ENCODE results near the gene INTS1. TPM values are rescaled to one million over a fixed set of nuclear protein-coding genes. Genes with fewer than 3 reads are reported as not detected.

INTS1 gene
- total RNA-seq, 1 donor from 2014 or later = 89.5 TPM

- intact Hi-C loops (cut with micrococcal nuclease) = loop anchor here (1.0 to 2.0 kb wide), 3 partner anchors 46 to 111 kb away; partner anchors contain the start of gene PSMG3
- Mint-ChIP-seq H3K9me3 (no peaks in the 10 kb centered on the region), H3K36me3 (ENCODE audit: low read depth) (no peaks in the 10 kb centered on the region), H3K27ac (no peak within 1 kb of the TSS), H3K27me3 (peaks cover 2% of the 10 kb centered on the region), H3K4me1 (peaks cover 2% of the 10 kb centered on the region), H3K4me3 (peak within 1 kb of the TSS; percentile 78)
- no peak for DNase-seq
These were observed 45.3 kb downstream of the INTS1 start, which contains the start of gene MICALL2 for GRCh38 chr7:1458683-1459511. Gene MICALL2, minus strand, starts transcription at chr7:1459470. Its CDS starts 144 bp downstream, at chr7:1459326.

- Mint-ChIP-seq H3K27me3 (peaks cover 2% of the 10 kb centered on the region), H3K36me3 (ENCODE audit: low read depth) (no peaks in the 10 kb centered on the region), H3K4me1 (peaks cover 2% of the 10 kb centered on the region), H3K27ac (no peak overlapping the region), H3K4me3 (peak overlapping the region; percentile 58), H3K9me3 (no peaks in the 10 kb centered on the region)
- intact Hi-C loops (cut with micrococcal nuclease) = loop anchor here (2.0 kb wide), 1 partner anchor 75 kb away; no protein-coding TSS in a partner anchor
- DNase-seq = no peak
These were observed 46.1 kb downstream of the INTS1 start for GRCh38 chr7:1457949-1458682.

- no peak for DNase-seq
- H3K36me3 Mint-ChIP-seq (ENCODE audit: low read depth) = no peaks in the 10 kb centered on the region
- peaks cover 2% of the 10 kb centered on the region for H3K27me3 Mint-ChIP-seq
- no peaks in the 10 kb centered on the region for H3K9me3 Mint-ChIP-seq
- intact Hi-C loops (cut with micrococcal nuclease) = no loop called here
- no peak overlapping the region for H3K4me3 Mint-ChIP-seq
- H3K27ac Mint-ChIP-seq = no peak overlapping the region
- H3K4me1 Mint-ChIP-seq = peaks cover 2% of the 10 kb centered on the region
These were observed 46.9 kb downstream of the INTS1 start for GRCh38 chr7:1457059-1457948.

- peaks cover 2% of the 10 kb centered on the region for H3K27me3 Mint-ChIP-seq
- H3K27ac Mint-ChIP-seq = no peak overlapping the region
- no peaks in the 10 kb centered on the region for H3K36me3 Mint-ChIP-seq (ENCODE audit: low read depth)
- intact Hi-C loops (cut with micrococcal nuclease) = no loop called here
- no peak for DNase-seq
- H3K9me3 Mint-ChIP-seq = no peaks in the 10 kb centered on the region
- peaks cover 2% of the 10 kb centered on the region for H3K4me1 Mint-ChIP-seq
- H3K4me3 Mint-ChIP-seq = no peak overlapping the region
These were observed 48.2 kb downstream of the INTS1 start for GRCh38 chr7:1455955-1456354.

GRCh38 chr7:1455241-1455939, 48.8 kb downstream of the INTS1 start:
- no peak for DNase-seq
- Mint-ChIP-seq H3K9me3 (no peaks in the 10 kb centered on the region), H3K4me3 (no peak overlapping the region), H3K36me3 (ENCODE audit: low read depth) (no peaks in the 10 kb centered on the region), H3K27me3 (peaks cover 2% of the 10 kb centered on the region), H3K4me1 (peaks cover 2% of the 10 kb centered on the region), H3K27ac (no peak overlapping the region)
- intact Hi-C loops (cut with micrococcal nuclease) = no loop called here

GRCh38 chr7:1454542-1454941, 49.6 kb downstream of the INTS1 start:
- peaks cover 2% of the 10 kb centered on the region for H3K27me3 Mint-ChIP-seq
- H3K9me3 Mint-ChIP-seq = no peaks in the 10 kb centered on the region
- no peak for DNase-seq
- no peak overlapping the region for H3K27ac Mint-ChIP-seq
- peaks cover 2% of the 10 kb centered on the region for H3K4me1 Mint-ChIP-seq
- intact Hi-C loops (cut with micrococcal nuclease) = no loop called here
- H3K4me3 Mint-ChIP-seq = no peak overlapping the region
- H3K36me3 Mint-ChIP-seq (ENCODE audit: low read depth) = no peaks in the 10 kb centered on the region

- Mint-ChIP-seq H3K4me1 (no peaks in the 10 kb centered on the region), H3K4me3 (no peak overlapping the region), H3K27me3 (peaks cover 2% of the 10 kb centered on the region), H3K27ac (no peak overlapping the region), H3K36me3 (ENCODE audit: low read depth) (no peaks in the 10 kb centered on the region), H3K9me3 (no peaks in the 10 kb centered on the region)
- intact Hi-C loops (cut with micrococcal nuclease) = no loop called here
- DNase-seq = no peak
These were observed 52.0 kb downstream of the INTS1 start for GRCh38 chr7:1452205-1452604.

- H3K4me3 Mint-ChIP-seq = no peak overlapping the region
- H3K27me3 Mint-ChIP-seq = no peaks in the 10 kb centered on the region
- no peak for DNase-seq
- H3K4me1 Mint-ChIP-seq = no peaks in the 10 kb centered on the region
- intact Hi-C loops (cut with micrococcal nuclease) = no loop called here
- no peaks in the 10 kb centered on the region for H3K9me3 Mint-ChIP-seq
- H3K27ac Mint-ChIP-seq = no peak overlapping the region
- H3K36me3 Mint-ChIP-seq (ENCODE audit: low read depth) = no peaks in the 10 kb centered on the region
These were observed 53.2 kb downstream of the INTS1 start for GRCh38 chr7:1450987-1451386.

- H3K4me3 Mint-ChIP-seq = no peak overlapping the region
- no peak for DNase-seq
- H3K27ac Mint-ChIP-seq = no peak overlapping the region
- no peaks in the 10 kb centered on the region for H3K27me3 Mint-ChIP-seq
- H3K36me3 Mint-ChIP-seq (ENCODE audit: low read depth) = no peaks in the 10 kb centered on the region
- no peaks in the 10 kb centered on the region for H3K4me1 Mint-ChIP-seq
- no peaks in the 10 kb centered on the region for H3K9me3 Mint-ChIP-seq
- intact Hi-C loops (cut with micrococcal nuclease) = no loop called here
These were observed 53.8 kb downstream of the INTS1 start for GRCh38 chr7:1450431-1450830.

- no peak overlapping the region for H3K27ac Mint-ChIP-seq
- intact Hi-C loops (cut with micrococcal nuclease) = no loop called here
- no peak overlapping the region for H3K4me3 Mint-ChIP-seq
- H3K27me3 Mint-ChIP-seq = no peaks in the 10 kb centered on the region
- H3K9me3 Mint-ChIP-seq = no peaks in the 10 kb centered on the region
- H3K36me3 Mint-ChIP-seq (ENCODE audit: low read depth) = no peaks in the 10 kb centered on the region
- DNase-seq = no peak
- H3K4me1 Mint-ChIP-seq = no peaks in the 10 kb centered on the region
These were observed 54.2 kb downstream of the INTS1 start for GRCh38 chr7:1449951-1450350.

GRCh38 chr7:1449501-1449900, 54.7 kb downstream of the INTS1 start:
- Mint-ChIP-seq H3K9me3 (no peaks in the 10 kb centered on the region), H3K4me1 (no peaks in the 10 kb centered on the region), H3K36me3 (ENCODE audit: low read depth) (no peaks in the 10 kb centered on the region), H3K27ac (no peak overlapping the region), H3K27me3 (no peaks in the 10 kb centered on the region), H3K4me3 (no peak overlapping the region)
- intact Hi-C loops (cut with micrococcal nuclease) = no loop called here
- DNase-seq = no peak

GRCh38 chr7:1448958-1449357, 55.2 kb downstream of the INTS1 start:
- H3K4me1 Mint-ChIP-seq = no peaks in the 10 kb centered on the region
- no peak for DNase-seq
- H3K27ac Mint-ChIP-seq = no peak overlapping the region

GRCh38 chr7:1447551-1448244, 56.5 kb downstream of the INTS1 start:
- intact Hi-C loops (cut with micrococcal nuclease) = no loop called here
- Mint-ChIP-seq H3K4me3 (no peak overlapping the region), H3K36me3 (ENCODE audit: low read depth) (no peaks in the 10 kb centered on the region), H3K9me3 (no peaks in the 10 kb centered on the region), H3K4me1 (no peaks in the 10 kb centered on the region), H3K27me3 (no peaks in the 10 kb centered on the region), H3K27ac (no peak overlapping the region)
- no peak for DNase-seq

More at GRCh38 chr7:1448958-1449357, 55.2 kb downstream of the INTS1 start:
- Mint-ChIP-seq H3K36me3 (ENCODE audit: low read depth) (no peaks in the 10 kb centered on the region), H3K27me3 (no peaks in the 10 kb centered on the region), H3K9me3 (no peaks in the 10 kb centered on the region), H3K4me3 (no peak overlapping the region)
- intact Hi-C loops (cut with micrococcal nuclease) = no loop called here

All from activated CD4-positive, alpha-beta T cell treated with anti-CD3 and anti-CD28 coated beads, Interleukin-2, amount 10 ng/mL, durations not matched to agents 24 days and 14 days (primary cell).